ENCODE data around the gene CBLB.

GRCh38 chr3:105904678-105905284, 36.0 kb upstream of the CBLB start:
- no peak for TF ChIP-seq EZH2 (IDR thresholded peaks at IDR 0.05; ENCODE audit: insufficient read depth, poor library complexity, severe bottlenecking)
- TF ChIP-seq EZH2phosphoT487 (IDR thresholded peaks at IDR 0.05; ENCODE audit: insufficient read depth, low read depth) = no peak
